SU-DHL-6 (cell line): ENCODE results near the gene UBAC2.

Experiments used
- EZH2phosphoT487 ChIP-seq: fragments of 200-600 bp; sonication (generic), shearing (Covaris generic); conservative IDR thresholded peaks from 2 replicates; pipeline ENCODE4 v1.6.1; 2018; ENCODE audit warnings: mild to moderate bottlenecking, antibody characterized with exemption, low read length, moderate library complexity, mixed read lengths
- TF ChIP-seq, protein P1 (sequence below): fragments of 200-600 bp; sonication (generic); IDR thresholded peaks from one replicate; pipeline ENCODE4 v1.5.1; 2017; ENCODE audit warnings: antibody characterized with exemption, mild to moderate bottlenecking, low read length, moderate library complexity; ENCODE audit not compliant: insufficient read depth, poor library complexity, severe bottlenecking

DNA sequence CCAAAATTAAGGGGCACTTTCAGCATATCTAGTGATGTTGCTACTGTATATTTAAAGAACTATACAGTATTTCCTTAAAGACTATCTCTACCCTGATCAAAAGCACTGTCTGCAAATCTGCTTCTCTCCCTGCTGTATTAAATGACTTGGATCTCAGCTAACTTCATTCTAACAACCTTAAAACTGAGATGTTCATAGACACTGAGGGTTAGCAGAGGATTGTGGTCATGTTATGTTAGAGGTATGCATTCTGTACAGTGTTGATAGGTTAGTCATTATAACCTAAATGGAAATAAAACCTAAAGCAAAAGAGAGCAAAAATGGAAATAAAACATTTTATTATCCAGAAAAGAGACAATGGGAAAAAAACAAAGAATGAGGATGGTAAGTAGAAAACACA lies 96.7 kb downstream of the UBAC2 start:
- no peak for TF ChIP-seq EZH2phosphoT487
- TF ChIP-seq, protein P1, sequence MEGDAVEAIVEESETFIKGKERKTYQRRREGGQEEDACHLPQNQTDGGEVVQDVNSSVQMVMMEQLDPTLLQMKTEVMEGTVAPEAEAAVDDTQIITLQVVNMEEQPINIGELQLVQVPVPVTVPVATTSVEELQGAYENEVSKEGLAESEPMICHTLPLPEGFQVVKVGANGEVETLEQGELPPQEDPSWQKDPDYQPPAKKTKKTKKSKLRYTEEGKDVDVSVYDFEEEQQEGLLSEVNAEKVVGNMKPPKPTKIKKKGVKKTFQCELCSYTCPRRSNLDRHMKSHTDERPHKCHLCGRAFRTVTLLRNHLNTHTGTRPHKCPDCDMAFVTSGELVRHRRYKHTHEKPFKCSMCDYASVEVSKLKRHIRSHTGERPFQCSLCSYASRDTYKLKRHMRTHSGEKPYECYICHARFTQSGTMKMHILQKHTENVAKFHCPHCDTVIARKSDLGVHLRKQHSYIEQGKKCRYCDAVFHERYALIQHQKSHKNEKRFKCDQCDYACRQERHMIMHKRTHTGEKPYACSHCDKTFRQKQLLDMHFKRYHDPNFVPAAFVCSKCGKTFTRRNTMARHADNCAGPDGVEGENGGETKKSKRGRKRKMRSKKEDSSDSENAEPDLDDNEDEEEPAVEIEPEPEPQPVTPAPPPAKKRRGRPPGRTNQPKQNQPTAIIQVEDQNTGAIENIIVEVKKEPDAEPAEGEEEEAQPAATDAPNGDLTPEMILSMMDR, result no peak
